Ovary (tissue), 9 donors: ENCODE measurements around the gene PRDX2. TPM values are rescaled to one million over a fixed set of nuclear protein-coding genes. Genes with fewer than 3 reads are reported as not detected.

ENCODE experiments used
- DNase-seq, 5 donors: peaks; one replicate each; pipeline ENCODE4 v3.0.0-alpha.2; 2019 to 2020
- H3K27ac ChIP-seq, 2 donors: fragments of 200-600 bp; one replicate each; pipeline versions ENCODE4 v1.5.1 to v1.8.0; 2019 to 2022
- H3K27me3 ChIP-seq: fragments of 200-600 bp; one replicate; pipeline ENCODE4 v1.8.0; 2022
- H3K36me3 ChIP-seq: fragments of 200-600 bp; sonication (generic); one replicate; pipeline ENCODE4 v1.5.1; 2019
- H3K4me1 ChIP-seq: one replicate; pipeline ENCODE4 v1.8.1; 2013; ENCODE audit warnings: mild to moderate bottlenecking, moderate library complexity; ENCODE audit not compliant: insufficient read depth
- H3K4me3 ChIP-seq: fragments of 200-600 bp; sonication (generic); one replicate; pipeline ENCODE4 v1.5.1; 2017
- H3K9me3 ChIP-seq, 2 donors: fragments of 200-600 bp in 1 of 2; sonication (generic) in 1 of 2; one replicate each; pipeline versions ENCODE4 v1.5.1 to v1.8.1; 2013 to 2019; ENCODE audit warnings: mild to moderate bottlenecking in 1 of 2, moderate library complexity in 1 of 2
- CTCF ChIP-seq, 3 donors: fragments of 450-650 bp in 2 of 3; fragments of 200-600 bp in 1 of 3; IDR thresholded peaks; one replicate each; pipeline versions ENCODE4 v1.5.1 to v1.8.0; 2016 to 2022; ENCODE audit warnings: antibody characterized with exemption in 3 of 3, mild to moderate bottlenecking in 1 of 3
- EP300 ChIP-seq: sonication (generic); formaldehyde crosslinking; IDR thresholded peaks from one replicate; pipeline ENCODE4 v1.6.1; 2017; ENCODE audit warnings: antibody characterized with exemption
- POLR2A ChIP-seq: fragments of 450-650 bp; IDR thresholded peaks from one replicate; pipeline ENCODE4 v1.6.1; 2017; ENCODE audit warnings: antibody characterized with exemption, mild to moderate bottlenecking, moderate library complexity
- WGBS, 3 donors: extraction: QIAGEN DNeasy Blood & Tissue Kit in 1 of 3; methylation state at CpG; one replicate each; pipeline versions ENCODE4 v1.1.5 to v1.1.7; 2013 to 2017; 5-methylcytosine and 5-hydroxymethylcytosine counted together
- intact Hi-C, 4 donors: fragments of 100-400 bp; cut with DNase I; formaldehyde crosslinking; loops; one replicate each; pipeline versions ENCODE4 v1.11.0 to v1.15.1; 2022 to 2023
- microRNA-seq, 3 donors: library from miRNA; unstranded; fragments of <30 nt; microRNA quantifications; one replicate each; pipeline versions ENCODE4 to v1.2.0, GENCODE V29; 2019 to 2020
- polyA plus RNA-seq, 2 donors: library from polyadenylated mRNA; stranded (reverse); fragments of 200-250 nt in 1 of 2; fragments of 350-450 nt in 1 of 2; fragmentation: Illumina TruSeq in 1 of 2; extraction: RNeasy Lipid Tissue Mini Kit (QIAGEN cat#74804) in 1 of 2; gene quantifications; one replicate each; pipeline ENCODE4 v1.2.3, GENCODE V29; 2013 to 2014
- small RNA-seq: library from RNA; depleted of rRNA; stranded (forward); fragments of <200 nt; gene quantifications from one replicate; pipeline ENCODE3, GENCODE V24; 2016
- total RNA-seq, 7 donors: library from RNA; depleted of rRNA in 2 of 7; stranded (reverse); fragments of >200 nt in 2 of 7; fragmentation: NEBNext Ultra II Directional in 3 of 7; extraction: Animal tissue kit (Norgen Biotek cat#: 25700) in 3 of 7; gene quantifications; one replicate each; pipeline versions ENCODE4 v1.1.0 to v1.2.4, GENCODE V29; 2016 to 2023
- donor health status: DM: no; HTN: no; CAD: no; lungs with moderate emphysema.
- donor health status: DM: no; HTN: no; CAD: no.
- donor health status: Bipolar disorder and iron deficiency.
- donor health status: DM: yes; HTN: yes; CAD: no.
- donor health status: DM: no; HTN: no; CAD: no.
- donor health status: DM: yes; HTN: yes; CAD: no.

Gene PRDX2
- total and polyA plus RNA-seq, 9 donors: 98.3 to 321 (median 237) TPM

GRCh38 chr19:12749938-12750521 is 51.6 kb downstream of the PRDX2 start:
- TF ChIP-seq POLR2A (no peak), CTCF (IDR thresholded peaks at IDR 0.05) (no peak)
- 12 to 29% (median 17%) methylated on average over 24 of the region's 24 CpGs for WGBS, 3 donors
- Histone ChIP-seq H3K36me3 (no peaks in the 10 kb centered on the region), H3K9me3 (peaks cover 0 to 12% of the 10 kb centered on the region in 2 donors), H3K4me3 (no peak overlapping the region), H3K4me1 (no peaks in the 10 kb centered on the region), H3K27ac (no peak overlapping the region), H3K27me3 (no peaks in the 10 kb centered on the region)
- no peak for DNase-seq
- intact Hi-C loops: no loop called here

- peaks cover 0 to 12% of the 10 kb centered on the region in 2 donors for H3K9me3 ChIP-seq
- WGBS, 3 donors: 67 to 84% (median 80%) methylated on average over 6 of the region's 6 CpGs
- H3K4me1 ChIP-seq: no peaks in the 10 kb centered on the region
- DNase-seq: no peak
- H3K4me3 ChIP-seq: no peak overlapping the region
- H3K27ac ChIP-seq: no peak overlapping the region
- H3K27me3 ChIP-seq: no peaks in the 10 kb centered on the region
- intact Hi-C loops: no loop called here
- TF ChIP-seq CTCF (IDR thresholded peaks at IDR 0.05): no peak
- TF ChIP-seq EP300: no peak
- TF ChIP-seq POLR2A: no peak
- H3K36me3 ChIP-seq: no peaks in the 10 kb centered on the region
Observed at GRCh38 chr19:12748489-12748888, 53.1 kb downstream of the PRDX2 start.

Small RNA genes within 50 kb of the gene (microRNA-seq; reads per million reads assigned to microRNA genes)
- 0 reads per million in 3 donors for gene MIR5684

Small RNA genes within 50 kb of the gene (small RNA-seq; reads per million reads assigned to genes)
- gene MIR5684: not detected

Other genes with a start within 250 kb of the PRDX2 start
- gene ZNF490, start 191.0 kb downstream of the PRDX2 start, total RNA-seq: 10 to 100 TPM in 1 of 7 donors, 1 to 10 TPM in 6; 5.3 to 12.5 (median 7.2) TPM
- 1 to 10 TPM in 1 of 2 donors, under 1 TPM in 1; 0.98 to 3.7 TPM for gene ZNF490, start 191.0 kb downstream of the PRDX2 start, polyA plus RNA-seq
- gene ZNF791, start 190.9 kb downstream of the PRDX2 start, total RNA-seq: 10 to 100 TPM; 16.4 to 44.3 (median 35.2) TPM
- gene ZNF791, start 190.9 kb downstream of the PRDX2 start, polyA plus RNA-seq: 10 to 100 TPM; 13.6 to 21.7 TPM
- gene MAN2B1, start 135.1 kb downstream of the PRDX2 start, total RNA-seq: 10 to 100 TPM; 17.8 to 63.7 (median 49.8) TPM
- 10 to 100 TPM; 23.5 to 35.0 TPM for gene MAN2B1, start 135.1 kb downstream of the PRDX2 start, polyA plus RNA-seq
- 10 to 100 TPM; 10.5 to 15.1 (median 11.9) TPM for gene WDR83, start 135.0 kb downstream of the PRDX2 start, total RNA-seq
- gene WDR83, start 135.0 kb downstream of the PRDX2 start, polyA plus RNA-seq: 10 to 100 TPM in 1 of 2 donors, 1 to 10 TPM in 1; 2.8 to 16.3 TPM
- gene DHPS, start 119.9 kb downstream of the PRDX2 start, total RNA-seq: 100 to 1,000 TPM in 1 of 7 donors, 10 to 100 TPM in 6; 63.7 to 147 (median 89.7) TPM
- 10 to 100 TPM; 72.8 to 92.7 TPM for gene DHPS, start 119.9 kb downstream of the PRDX2 start, polyA plus RNA-seq
- gene GNG14, start 113.8 kb downstream of the PRDX2 start, total RNA-seq: not detected
- gene GNG14, start 113.8 kb downstream of the PRDX2 start, polyA plus RNA-seq: not detected
- gene FBXW9, start 105.2 kb downstream of the PRDX2 start, total RNA-seq: 10 to 100 TPM in 1 of 7 donors, 1 to 10 TPM in 6; 3.5 to 14.8 (median 5.2) TPM
- 1 to 10 TPM in 1 of 2 donors, under 1 TPM in 1; 0.37 to 6.8 TPM for gene FBXW9, start 105.2 kb downstream of the PRDX2 start, polyA plus RNA-seq
- gene TNPO2, start 77.9 kb downstream of the PRDX2 start, total RNA-seq: 100 to 1,000 TPM in 2 of 7 donors, 10 to 100 TPM in 5; 42.1 to 109 (median 89.9) TPM
- 10 to 100 TPM; 41.5 to 51.6 TPM for gene TNPO2, start 77.9 kb downstream of the PRDX2 start, polyA plus RNA-seq
- 100 to 1,000 TPM; 134 to 476 (median 186) TPM for gene TRIR, start 67.1 kb downstream of the PRDX2 start, total RNA-seq
- gene TRIR, start 67.1 kb downstream of the PRDX2 start, polyA plus RNA-seq: 100 to 1,000 TPM; 243 to 288 TPM
- 10 to 100 TPM; 26.2 to 59.0 (median 47.7) TPM for gene GET3, start 64.3 kb downstream of the PRDX2 start, total RNA-seq
- 10 to 100 TPM; 42.6 to 68.1 TPM for gene GET3, start 64.3 kb downstream of the PRDX2 start, polyA plus RNA-seq
- not detected for gene BEST2, start 50.0 kb downstream of the PRDX2 start, total RNA-seq
- not detected for gene BEST2, start 50.0 kb downstream of the PRDX2 start, polyA plus RNA-seq
- 10 to 100 TPM; 24.9 to 52.2 (median 27.9) TPM for gene HOOK2, start 26.2 kb downstream of the PRDX2 start, total RNA-seq
- gene HOOK2, start 26.2 kb downstream of the PRDX2 start, polyA plus RNA-seq: 10 to 100 TPM; 12.2 to 23.5 TPM
- 1,000 to 10,000 TPM in 2 of 7 donors, 100 to 1,000 TPM in 5; 154 to 3,039 (median 413) TPM for gene JUNB, start 10.3 kb downstream of the PRDX2 start, total RNA-seq
- 100 to 1,000 TPM in 1 of 2 donors, 1 to 10 TPM in 1; 6.8 to 570 TPM for gene JUNB, start 10.3 kb downstream of the PRDX2 start, polyA plus RNA-seq
- gene THSD8, start 269 bp upstream of the PRDX2 start, total RNA-seq: 1 to 10 TPM in 5 of 7 donors, under 1 TPM in 1, not detected in 1; 0.71 to 5.4 (median 2.6) TPM
- 1 to 10 TPM; 1.4 to 7.2 TPM for gene THSD8, start 269 bp upstream of the PRDX2 start, polyA plus RNA-seq
- gene RNASEH2A, start 4.8 kb upstream of the PRDX2 start, total RNA-seq: 10 to 100 TPM in 1 of 7 donors, 1 to 10 TPM in 6; 1.2 to 12.2 (median 7.7) TPM
- 1 to 10 TPM; 1.6 to 8.0 TPM for gene RNASEH2A, start 4.8 kb upstream of the PRDX2 start, polyA plus RNA-seq
- not detected for gene RTBDN, start 32.8 kb upstream of the PRDX2 start, total RNA-seq
- not detected for gene RTBDN, start 32.8 kb upstream of the PRDX2 start, polyA plus RNA-seq
- gene MAST1, start 36.7 kb upstream of the PRDX2 start, total RNA-seq: 1 to 10 TPM in 4 of 7 donors, under 1 TPM in 3; 0.25 to 1.4 (median 1.1) TPM
- gene MAST1, start 36.7 kb upstream of the PRDX2 start, polyA plus RNA-seq: 1 to 10 TPM in 1 of 2 donors, under 1 TPM in 1; 0.40 to 2.4 TPM
- gene DNASE2, start 79.6 kb upstream of the PRDX2 start, total RNA-seq: 10 to 100 TPM; 20.9 to 35.8 (median 26.5) TPM
- gene DNASE2, start 79.6 kb upstream of the PRDX2 start, polyA plus RNA-seq: 10 to 100 TPM; 43.1 to 54.2 TPM
- gene KLF1, start 85.4 kb upstream of the PRDX2 start, total RNA-seq: under 1 TPM in 1 of 7 donors, not detected in 6; 0.13 TPM
- gene KLF1, start 85.4 kb upstream of the PRDX2 start, polyA plus RNA-seq: not detected
- gene GCDH, start 89.4 kb upstream of the PRDX2 start, total RNA-seq: 10 to 100 TPM; 17.7 to 36.3 (median 28.4) TPM
- gene GCDH, start 89.4 kb upstream of the PRDX2 start, polyA plus RNA-seq: 10 to 100 TPM; 11.9 to 35.3 TPM
- 1 to 10 TPM in 1 of 7 donors, under 1 TPM in 4, not detected in 2; 0.23 to 1.6 (median 0.56) TPM for gene SYCE2, start 117.5 kb upstream of the PRDX2 start, total RNA-seq
- gene SYCE2, start 117.5 kb upstream of the PRDX2 start, polyA plus RNA-seq: under 1 TPM; 0.17 to 0.20 TPM
- 10 to 100 TPM; 21.9 to 50.2 (median 43.9) TPM for gene FARSA, start 131.9 kb upstream of the PRDX2 start, total RNA-seq
- 10 to 100 TPM in 1 of 2 donors, 1 to 10 TPM in 1; 8.0 to 25.1 TPM for gene FARSA, start 131.9 kb upstream of the PRDX2 start, polyA plus RNA-seq
- gene CALR, start 136.8 kb upstream of the PRDX2 start, total RNA-seq: 100 to 1,000 TPM; 211 to 803 (median 450) TPM
- 1,000 to 10,000 TPM in 1 of 2 donors, 100 to 1,000 TPM in 1; 279 to 1,094 TPM for gene CALR, start 136.8 kb upstream of the PRDX2 start, polyA plus RNA-seq
- gene RAD23A, start 144.1 kb upstream of the PRDX2 start, total RNA-seq: 10 to 100 TPM; 61.2 to 94.0 (median 93.7) TPM
- 10 to 100 TPM; 75.8 to 77.2 TPM for gene RAD23A, start 144.1 kb upstream of the PRDX2 start, polyA plus RNA-seq
- gene GADD45GIP1, start 155.4 kb upstream of the PRDX2 start, total RNA-seq: 10 to 100 TPM; 15.7 to 57.7 (median 19.1) TPM
- 10 to 100 TPM in 1 of 2 donors, 1 to 10 TPM in 1; 1.8 to 25.6 TPM for gene GADD45GIP1, start 155.4 kb upstream of the PRDX2 start, polyA plus RNA-seq
- under 1 TPM in 2 of 7 donors, not detected in 5; 0.11 to 0.15 TPM for gene DAND5, start 167.8 kb upstream of the PRDX2 start, total RNA-seq
- not detected for gene DAND5, start 167.8 kb upstream of the PRDX2 start, polyA plus RNA-seq
- gene NFIX, start 193.7 kb upstream of the PRDX2 start, total RNA-seq: 100 to 1,000 TPM in 5 of 7 donors, 10 to 100 TPM in 2; 30.3 to 256 (median 223) TPM
- gene NFIX, start 193.7 kb upstream of the PRDX2 start, polyA plus RNA-seq: 10 to 100 TPM; 76.9 to 82.2 TPM